Measurements from ENCODE around the gene FBXO24. TPM values are rescaled to one million over a fixed set of nuclear protein-coding genes. Genes with fewer than 3 reads are reported as not detected.
A peak's percentile ranks its signal among the peaks of the same experiment; 100 is the strongest.

FBXO24 gene
- total RNA-seq, 3 donors from 2014 or later (not counting 1 experiment from before 2014, with no cell fraction given), result 0.45 to 0.94 (median 0.88) TPM

DNA sequence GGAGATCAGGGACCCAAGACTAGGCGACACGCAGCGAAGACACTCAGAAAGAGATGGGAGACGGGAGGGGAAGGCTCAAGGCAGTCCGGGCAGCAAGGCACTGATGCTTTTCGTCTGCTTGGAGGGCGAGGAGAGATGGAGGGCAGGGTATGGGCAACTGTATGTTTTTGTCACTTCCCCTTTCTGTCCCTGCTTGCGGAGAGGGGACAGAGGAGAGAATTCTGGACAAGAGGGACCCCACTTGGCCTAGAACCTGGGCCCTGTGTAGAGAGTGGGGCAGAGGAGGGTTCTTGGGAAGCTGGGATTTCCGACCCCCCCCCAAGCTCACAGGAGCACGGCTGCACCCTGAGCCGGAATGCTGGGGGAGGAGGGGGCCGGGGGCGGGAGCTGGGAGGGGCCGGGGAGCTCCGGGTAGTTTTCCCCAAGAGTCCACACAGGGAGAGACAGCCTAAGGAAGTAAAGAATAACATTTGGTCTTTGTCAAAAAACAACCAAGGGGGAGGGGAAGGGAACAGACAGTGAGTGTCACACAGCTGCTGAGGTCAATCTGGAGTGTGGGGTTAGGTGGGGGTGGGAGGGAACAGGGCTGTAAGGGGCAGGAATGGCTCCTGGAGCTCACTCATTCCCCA, 2.0 kb upstream of the FBXO24 start:
- H3K4me1 Mint-ChIP-seq, result peaks cover 19 to 34% of the 10 kb centered on the region in 2 donors
- peaks cover 0 to 1% of the 10 kb centered on the region in 2 donors for H3K27me3 Mint-ChIP-seq (ENCODE audit: low read depth in 2 of 2)
- H3K27ac Mint-ChIP-seq, result peak overlapping the region; percentile 89 to 92
- H3K36me3 Mint-ChIP-seq, result no peaks in the 10 kb centered on the region
- peak overlapping the region; percentile 97 for H3K4me3 Mint-ChIP-seq
- intact Hi-C loops (cut with micrococcal nuclease), result no loop called here
- Histone ChIP-seq H3K36me3 (ENCODE audit: control insufficient read depth, insufficient read depth, low read length) (peaks cover 32% of the 10 kb centered on the region), H3K27ac (ENCODE audit: low read length) (peak overlapping the region; percentile 92), H3K9me3 (ENCODE audit: control insufficient read depth, insufficient read depth, low read length) (no peaks in the 10 kb centered on the region), H3K27me3 (ENCODE audit: control insufficient read depth, insufficient read depth, low read length) (no peaks in the 10 kb centered on the region), H3K4me1 (ENCODE audit: control insufficient read depth, insufficient read depth, low read length) (peaks cover 48% of the 10 kb centered on the region), H3K4me3 (ENCODE audit: low read length) (peak overlapping the region; percentile 97)
- 1% methylated on average over 10 of the region's 15 CpGs for whole genome bisulfite sequencing (ENCODE audit: insufficient coverage)
- TF ChIP-seq, protein P1, sequence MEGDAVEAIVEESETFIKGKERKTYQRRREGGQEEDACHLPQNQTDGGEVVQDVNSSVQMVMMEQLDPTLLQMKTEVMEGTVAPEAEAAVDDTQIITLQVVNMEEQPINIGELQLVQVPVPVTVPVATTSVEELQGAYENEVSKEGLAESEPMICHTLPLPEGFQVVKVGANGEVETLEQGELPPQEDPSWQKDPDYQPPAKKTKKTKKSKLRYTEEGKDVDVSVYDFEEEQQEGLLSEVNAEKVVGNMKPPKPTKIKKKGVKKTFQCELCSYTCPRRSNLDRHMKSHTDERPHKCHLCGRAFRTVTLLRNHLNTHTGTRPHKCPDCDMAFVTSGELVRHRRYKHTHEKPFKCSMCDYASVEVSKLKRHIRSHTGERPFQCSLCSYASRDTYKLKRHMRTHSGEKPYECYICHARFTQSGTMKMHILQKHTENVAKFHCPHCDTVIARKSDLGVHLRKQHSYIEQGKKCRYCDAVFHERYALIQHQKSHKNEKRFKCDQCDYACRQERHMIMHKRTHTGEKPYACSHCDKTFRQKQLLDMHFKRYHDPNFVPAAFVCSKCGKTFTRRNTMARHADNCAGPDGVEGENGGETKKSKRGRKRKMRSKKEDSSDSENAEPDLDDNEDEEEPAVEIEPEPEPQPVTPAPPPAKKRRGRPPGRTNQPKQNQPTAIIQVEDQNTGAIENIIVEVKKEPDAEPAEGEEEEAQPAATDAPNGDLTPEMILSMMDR (IDR thresholded peaks at IDR 0.05), result no peak
- no peak for DNase-seq
- no peaks in the 10 kb centered on the region for H3K9me3 Mint-ChIP-seq
- no peak for ATAC-seq

DNA sequence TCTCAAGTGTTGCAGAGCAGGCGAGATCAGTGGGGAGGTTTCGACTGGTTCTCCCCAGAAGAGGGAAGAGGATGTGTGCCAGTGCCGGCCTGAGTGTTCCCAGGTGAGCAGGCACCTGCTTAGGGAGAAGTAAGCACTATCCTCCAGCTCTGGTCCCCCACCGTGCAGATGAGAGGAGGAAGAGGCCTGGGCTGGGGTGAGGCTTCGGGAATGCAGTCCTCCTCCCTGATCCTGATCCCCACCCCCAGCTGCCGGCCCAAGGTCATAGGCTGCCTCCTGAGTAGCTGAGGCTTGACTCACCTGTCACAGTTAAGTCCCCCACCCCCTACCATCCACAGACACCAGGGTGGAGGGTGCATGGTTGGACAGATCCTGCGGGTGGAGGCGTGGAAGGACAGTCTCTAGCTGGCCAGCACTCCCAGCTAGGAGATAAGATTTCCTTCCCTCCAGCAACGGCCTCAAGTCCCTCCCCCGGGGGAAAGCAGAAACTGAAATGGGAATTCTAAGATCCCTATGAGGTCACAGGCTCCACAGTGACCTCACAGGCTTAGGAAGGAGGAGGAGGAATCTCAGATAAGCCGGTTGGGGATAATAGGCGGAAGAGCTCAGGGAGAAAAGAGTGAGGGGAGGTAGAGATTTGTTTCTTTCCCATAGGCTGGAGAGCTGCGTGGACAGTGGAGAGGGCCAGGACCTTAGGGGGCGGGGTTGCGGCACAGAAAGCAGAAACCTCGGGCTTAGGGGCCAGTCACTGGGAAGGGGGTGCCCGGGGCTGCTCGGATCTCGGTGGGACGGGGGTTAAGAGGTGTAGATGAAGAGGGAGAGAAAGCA, 1.2 kb upstream of the FBXO24 start:
- H3K9me3 ChIP-seq (ENCODE audit: control insufficient read depth, insufficient read depth, low read length), result no peaks in the 10 kb centered on the region
- peaks cover 48% of the 10 kb centered on the region for H3K4me1 ChIP-seq (ENCODE audit: control insufficient read depth, insufficient read depth, low read length)
- peaks cover 27% of the 10 kb centered on the region for H3K36me3 ChIP-seq (ENCODE audit: control insufficient read depth, insufficient read depth, low read length)
- WGBS (ENCODE audit: insufficient coverage), result 1% methylated on average over 18 of the region's 20 CpGs
- intact Hi-C loops (cut with micrococcal nuclease), result loop anchor here (5.0 kb wide), 1 partner anchor 38 kb away; no protein-coding TSS in a partner anchor
- peak overlapping the region; percentile 97 for H3K4me3 Mint-ChIP-seq
- peak overlapping the region; percentile 92 for H3K27ac ChIP-seq (ENCODE audit: low read length)
- DNase-seq, result peak in 1 of 2 donors; percentile 41
- H3K9me3 Mint-ChIP-seq, result no peaks in the 10 kb centered on the region
- peaks cover 19 to 34% of the 10 kb centered on the region in 2 donors for H3K4me1 Mint-ChIP-seq
- TF ChIP-seq, protein P1 (IDR thresholded peaks at IDR 0.05), result no peak
- ATAC-seq, result no peak
- peaks cover 2% of the 10 kb centered on the region for H3K27me3 ChIP-seq (ENCODE audit: control insufficient read depth, insufficient read depth, low read length)
- peak overlapping the region; percentile 97 for H3K4me3 ChIP-seq (ENCODE audit: low read length)
- H3K36me3 Mint-ChIP-seq, result no peaks in the 10 kb centered on the region
- H3K27ac Mint-ChIP-seq, result peak overlapping the region; percentile 89 to 92
- H3K27me3 Mint-ChIP-seq (ENCODE audit: low read depth in 2 of 2), result peaks cover 0 to 7% of the 10 kb centered on the region in 2 donors

DNA sequence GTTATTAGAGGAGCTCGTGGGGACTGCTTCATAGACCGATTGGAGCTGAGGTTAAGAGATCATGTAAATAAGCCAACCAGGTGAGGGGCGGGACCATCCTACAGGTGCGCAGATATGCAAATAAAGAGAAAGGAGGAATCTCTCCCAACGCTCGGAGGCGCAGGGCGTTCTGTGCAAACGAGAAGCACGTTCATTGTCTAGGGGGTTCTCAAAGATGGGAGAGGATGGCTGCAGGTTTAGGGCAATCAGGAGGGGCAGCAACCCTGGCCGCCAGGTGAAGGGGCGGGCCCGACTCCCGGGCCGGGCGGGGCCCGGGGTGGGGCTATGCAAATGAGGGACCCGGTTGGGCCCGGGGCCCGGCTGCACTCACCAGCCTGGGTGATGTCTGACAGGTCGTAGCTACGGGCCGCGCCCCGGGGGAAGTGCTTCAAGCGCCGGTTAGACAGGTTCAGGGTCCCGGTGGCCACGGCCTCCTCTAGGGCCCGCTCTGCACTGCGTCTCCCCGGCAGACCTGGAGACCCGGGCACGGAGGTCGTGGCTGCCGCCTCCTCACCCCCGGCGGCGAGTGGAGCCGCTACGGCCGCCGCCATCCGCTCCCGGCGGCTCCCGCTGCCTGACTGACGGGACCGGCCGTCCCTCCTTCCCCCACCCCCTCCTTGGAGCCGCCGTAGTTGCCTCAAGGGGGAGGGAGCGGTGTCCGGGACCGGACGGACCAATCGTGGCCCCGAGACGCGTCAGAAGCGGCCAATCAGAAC, 440 bp upstream of the FBXO24 start, which contains the start of gene LRCH4:
Gene LRCH4 (minus strand): TSS at position 619 of the 755 bp plus-strand sequence. CDS start 29 bp downstream, at position 590.
- WGBS (ENCODE audit: insufficient coverage), result under 1% methylated on average over 61 of the region's 61 CpGs
- Mint-ChIP-seq H3K9me3 (no peaks in the 10 kb centered on the region), H3K4me3 (peak within 1 kb of the TSS; percentile 97), H3K36me3 (no peaks in the 10 kb centered on the region), H3K27me3 (ENCODE audit: low read depth in 2 of 2) (peaks cover 6 to 14% of the 10 kb centered on the region in 2 donors), H3K4me1 (peaks cover 19 to 34% of the 10 kb centered on the region in 2 donors), H3K27ac (peak within 1 kb of the TSS; percentile 89 to 92)
- H3K4me3 ChIP-seq (ENCODE audit: low read length), result peak within 1 kb of the TSS; percentile 97
- peaks cover 48% of the 10 kb centered on the region for H3K4me1 ChIP-seq (ENCODE audit: control insufficient read depth, insufficient read depth, low read length)
- H3K27ac ChIP-seq (ENCODE audit: low read length), result peak within 1 kb of the TSS; percentile 92
- peaks cover 3% of the 10 kb centered on the region for H3K27me3 ChIP-seq (ENCODE audit: control insufficient read depth, insufficient read depth, low read length)
- no peaks in the 10 kb centered on the region for H3K9me3 ChIP-seq (ENCODE audit: control insufficient read depth, insufficient read depth, low read length)
- intact Hi-C loops (cut with micrococcal nuclease), result loop anchor here (1.0 to 5.0 kb wide), 4 partner anchors 19 to 89 kb away; partner anchors contain the start of gene MOSPD3
- TF ChIP-seq, protein P1 (IDR thresholded peaks at IDR 0.05), result no peak
- DNase-seq (peak; percentile 66 to 76), ATAC-seq (peak; percentile 14 to 22 (median 19))
- peaks cover 19% of the 10 kb centered on the region for H3K36me3 ChIP-seq (ENCODE audit: control insufficient read depth, insufficient read depth, low read length)

Data from natural killer cell (primary cell).